Lower lobe of right lung (tissue), 2 donors: ENCODE results near the gene SEPHS2. TPM values are rescaled to one million over a fixed set of nuclear protein-coding genes. Genes with fewer than 3 reads are reported as not detected.

Experiments used
- ATAC-seq, 2 donors: fragments of 200-7000 bp; cut with Tn5 transposase; one replicate each; pipeline ENCODE4 v1.9.1; 2020 to 2022; ENCODE audit warnings: mild to moderate bottlenecking in 2 of 2, moderate library complexity in 2 of 2
- DNase-seq: peaks from one replicate; pipeline ENCODE4 v3.0.0-alpha.2; 2020
- H3K27ac ChIP-seq: fragments of 200-600 bp; one replicate; pipeline ENCODE4 v1.8.0; 2022
- H3K27me3 ChIP-seq: fragments of 200-600 bp; one replicate; pipeline ENCODE4 v1.8.0; 2022; ENCODE audit warnings: low read depth
- H3K36me3 ChIP-seq: fragments of 200-600 bp; one replicate; pipeline ENCODE4 v1.8.0; 2022; ENCODE audit warnings: mild to moderate bottlenecking
- H3K4me1 ChIP-seq: fragments of 200-600 bp; one replicate; pipeline ENCODE4 v1.8.0; 2022
- H3K4me3 ChIP-seq: fragments of 200-600 bp; one replicate; pipeline ENCODE4 v1.8.0; 2022; ENCODE audit warnings: mild to moderate bottlenecking
- H3K9me3 ChIP-seq: fragments of 200-600 bp; one replicate; pipeline ENCODE4 v1.8.0; 2022
- intact Hi-C: fragments of 100-400 bp; cut with DNase I; formaldehyde crosslinking; loops from one replicate; pipeline ENCODE4 v1.11.0; 2022
- total RNA-seq: library from RNA; stranded (reverse); fragmentation: NEBNext Ultra II Directional; extraction: Animal tissue kit (Norgen Biotek cat#: 25700); gene quantifications from one replicate; pipeline ENCODE4 v1.2.1, GENCODE V29; 2021
- TF ChIP-seq, protein P1 (sequence below): fragments of 200-600 bp; IDR thresholded peaks from one replicate; pipeline ENCODE4 v1.8.0; 2022; ENCODE audit warnings: antibody characterized with exemption, mild to moderate bottlenecking
- donor health status: DM: no; HTN: yes; CAD: no; lungs with severe emphysema.

The SEPHS2 gene
- total RNA-seq, 1 donor from 2014 or later = 54.6 TPM

DNA sequence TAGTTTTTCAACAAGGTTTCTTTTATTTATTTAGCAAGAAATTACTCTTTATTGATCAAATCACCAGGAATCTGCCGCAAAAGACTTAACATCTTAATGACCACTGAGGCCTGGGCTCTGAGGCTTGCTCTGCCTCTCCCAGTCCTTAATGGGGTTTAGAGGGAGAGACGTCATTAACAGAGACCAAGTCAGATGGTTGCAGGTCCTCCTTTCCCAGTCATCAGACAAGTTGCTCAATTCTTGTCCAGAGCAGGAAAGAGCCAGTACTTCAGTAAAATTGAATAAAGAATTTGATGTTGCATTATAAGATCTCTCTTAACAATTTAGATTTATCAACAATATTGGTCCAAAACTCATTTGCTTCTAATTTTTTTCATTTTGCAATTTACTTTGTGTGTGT is 2.0 kb downstream of the SEPHS2 start:
- Histone ChIP-seq H3K9me3 (no peaks in the 10 kb centered on the region), H3K27ac (no peak overlapping the region), H3K4me3 (peak overlapping the region; percentile 85), H3K36me3 (peaks cover 17% of the 10 kb centered on the region), H3K27me3 (no peaks in the 10 kb centered on the region), H3K4me1 (peaks cover 30% of the 10 kb centered on the region)
- no peak for ATAC-seq
- intact Hi-C loops = no loop called here
- no peak for DNase-seq
- TF ChIP-seq, protein P1, sequence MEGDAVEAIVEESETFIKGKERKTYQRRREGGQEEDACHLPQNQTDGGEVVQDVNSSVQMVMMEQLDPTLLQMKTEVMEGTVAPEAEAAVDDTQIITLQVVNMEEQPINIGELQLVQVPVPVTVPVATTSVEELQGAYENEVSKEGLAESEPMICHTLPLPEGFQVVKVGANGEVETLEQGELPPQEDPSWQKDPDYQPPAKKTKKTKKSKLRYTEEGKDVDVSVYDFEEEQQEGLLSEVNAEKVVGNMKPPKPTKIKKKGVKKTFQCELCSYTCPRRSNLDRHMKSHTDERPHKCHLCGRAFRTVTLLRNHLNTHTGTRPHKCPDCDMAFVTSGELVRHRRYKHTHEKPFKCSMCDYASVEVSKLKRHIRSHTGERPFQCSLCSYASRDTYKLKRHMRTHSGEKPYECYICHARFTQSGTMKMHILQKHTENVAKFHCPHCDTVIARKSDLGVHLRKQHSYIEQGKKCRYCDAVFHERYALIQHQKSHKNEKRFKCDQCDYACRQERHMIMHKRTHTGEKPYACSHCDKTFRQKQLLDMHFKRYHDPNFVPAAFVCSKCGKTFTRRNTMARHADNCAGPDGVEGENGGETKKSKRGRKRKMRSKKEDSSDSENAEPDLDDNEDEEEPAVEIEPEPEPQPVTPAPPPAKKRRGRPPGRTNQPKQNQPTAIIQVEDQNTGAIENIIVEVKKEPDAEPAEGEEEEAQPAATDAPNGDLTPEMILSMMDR = no peak

DNA sequence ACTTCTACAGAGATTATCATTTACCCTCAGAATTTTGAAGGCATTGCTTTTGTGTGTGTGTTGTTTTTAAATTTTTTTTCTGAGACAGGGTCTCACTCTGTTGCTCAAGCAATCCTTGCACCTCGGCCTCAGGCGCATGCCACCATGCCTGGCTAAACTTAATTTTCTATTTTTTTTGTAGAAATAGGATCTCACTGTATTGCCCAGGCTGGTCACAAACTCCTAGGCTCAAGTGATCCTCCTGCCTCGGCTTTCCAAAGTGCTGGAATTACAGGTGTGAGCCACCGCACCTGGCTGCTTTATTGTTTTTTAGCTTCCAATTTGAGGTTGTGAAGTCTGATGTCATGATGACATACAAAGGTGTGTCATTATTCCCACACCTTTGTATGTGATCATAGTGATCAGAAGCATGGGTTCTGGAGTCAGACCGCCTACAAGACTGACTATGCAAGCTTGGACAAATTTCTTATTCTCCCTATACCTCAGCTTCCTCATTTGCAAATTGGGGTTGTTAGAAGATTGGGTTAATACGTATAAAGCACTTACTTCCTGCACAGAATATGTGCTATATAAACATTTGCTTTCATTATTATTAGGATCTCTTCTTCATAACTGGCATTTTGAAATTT is 5.8 kb downstream of the SEPHS2 start:
- intact Hi-C loops = no loop called here
- Histone ChIP-seq H3K36me3 (peaks cover 17% of the 10 kb centered on the region), H3K4me3 (no peak overlapping the region), H3K9me3 (no peaks in the 10 kb centered on the region), H3K4me1 (peaks cover 21% of the 10 kb centered on the region), H3K27me3 (no peaks in the 10 kb centered on the region), H3K27ac (no peak overlapping the region)
- TF ChIP-seq, protein P1 = no peak
- ATAC-seq = no peak
- no peak for DNase-seq

DNA sequence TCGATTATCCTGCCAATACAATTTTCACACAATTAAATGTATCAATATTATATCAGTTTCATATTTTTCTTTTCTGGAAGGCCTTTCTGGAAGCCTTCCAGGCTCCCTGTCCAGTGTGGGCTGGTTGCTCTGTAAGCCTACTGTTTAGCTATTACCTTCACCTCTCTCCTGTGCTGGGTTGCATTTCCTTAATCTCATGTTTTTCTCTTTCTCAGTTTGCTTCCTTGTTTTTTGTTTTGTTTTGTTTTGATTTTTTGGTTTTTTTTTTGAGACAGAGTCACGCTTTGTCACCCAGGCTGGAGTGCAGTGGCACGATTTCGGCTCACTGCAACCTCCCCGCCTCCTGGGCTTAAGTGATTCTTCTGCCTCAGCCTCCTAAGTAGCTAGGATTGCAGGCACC is 6.8 kb downstream of the SEPHS2 start:
- DNase-seq (no peak), ATAC-seq (no peak)
- no peak overlapping the region for H3K27ac ChIP-seq
- TF ChIP-seq, protein P1 = no peak
- H3K9me3 ChIP-seq = no peaks in the 10 kb centered on the region
- H3K36me3 ChIP-seq = peaks cover 12% of the 10 kb centered on the region
- no peaks in the 10 kb centered on the region for H3K27me3 ChIP-seq
- peaks cover 11% of the 10 kb centered on the region for H3K4me1 ChIP-seq
- intact Hi-C loops = no loop called here
- H3K4me3 ChIP-seq = no peak overlapping the region

DNA sequence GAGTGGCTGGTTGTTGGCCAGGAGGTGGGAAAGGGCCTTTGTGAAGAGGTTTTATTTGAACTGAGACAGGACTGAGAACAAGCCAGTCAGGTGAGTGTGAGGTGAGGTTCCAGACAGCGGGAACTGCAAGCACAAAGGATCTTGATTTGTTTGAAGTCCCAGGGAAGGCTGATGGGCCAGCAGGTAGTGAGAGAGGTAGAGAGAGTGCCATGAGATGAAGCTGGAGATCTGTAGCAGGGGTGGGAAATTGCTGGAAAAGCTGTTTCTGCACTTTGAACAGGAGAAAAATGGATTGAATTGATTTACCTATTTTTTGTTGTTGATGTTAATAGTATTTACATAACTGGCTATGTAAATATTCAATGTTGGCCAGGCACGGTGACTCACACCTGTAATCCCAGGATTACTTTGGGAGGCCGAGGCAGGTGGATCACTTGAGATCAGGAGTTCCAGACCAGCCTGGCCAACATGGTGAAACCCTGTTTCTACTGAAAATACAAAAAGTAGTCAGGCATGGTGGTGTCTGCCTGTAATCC is 8.1 kb downstream of the SEPHS2 start:
- peak; percentile 71 to 84 for ATAC-seq
- Histone ChIP-seq H3K27ac (no peak overlapping the region), H3K4me3 (no peak overlapping the region), H3K4me1 (no peaks in the 10 kb centered on the region), H3K27me3 (no peaks in the 10 kb centered on the region), H3K36me3 (no peaks in the 10 kb centered on the region), H3K9me3 (no peaks in the 10 kb centered on the region)
- no peak for DNase-seq
- intact Hi-C loops = no loop called here
- TF ChIP-seq, protein P1 = no peak

DNA sequence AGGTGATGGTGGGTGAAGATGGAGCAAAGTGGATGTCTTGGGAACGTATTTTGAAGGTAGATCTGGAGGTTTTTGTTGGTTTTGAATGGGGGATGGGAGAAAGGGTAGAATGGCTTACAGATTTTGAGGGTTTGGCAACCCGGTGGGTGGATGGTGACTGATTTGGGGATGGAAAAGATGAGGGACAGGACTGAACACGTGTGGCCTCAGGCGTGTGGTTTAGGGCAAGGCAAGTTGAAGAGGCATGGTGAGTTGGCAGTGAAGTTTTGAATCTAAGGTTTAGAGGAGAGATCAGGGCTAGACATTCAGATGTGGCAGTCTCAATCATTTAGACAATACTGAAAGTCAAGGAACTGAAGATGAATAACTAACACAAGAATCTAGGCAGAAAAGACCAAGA is 10.8 kb downstream of the SEPHS2 start:
- Histone ChIP-seq H3K4me3 (no peak overlapping the region), H3K9me3 (no peaks in the 10 kb centered on the region), H3K27ac (no peak overlapping the region), H3K27me3 (no peaks in the 10 kb centered on the region), H3K36me3 (no peaks in the 10 kb centered on the region), H3K4me1 (peaks cover 6% of the 10 kb centered on the region)
- TF ChIP-seq, protein P1 = no peak
- intact Hi-C loops = no loop called here
- no peak for ATAC-seq
- DNase-seq = no peak
